ENCODE results near the gene ANXA9.

DNA sequence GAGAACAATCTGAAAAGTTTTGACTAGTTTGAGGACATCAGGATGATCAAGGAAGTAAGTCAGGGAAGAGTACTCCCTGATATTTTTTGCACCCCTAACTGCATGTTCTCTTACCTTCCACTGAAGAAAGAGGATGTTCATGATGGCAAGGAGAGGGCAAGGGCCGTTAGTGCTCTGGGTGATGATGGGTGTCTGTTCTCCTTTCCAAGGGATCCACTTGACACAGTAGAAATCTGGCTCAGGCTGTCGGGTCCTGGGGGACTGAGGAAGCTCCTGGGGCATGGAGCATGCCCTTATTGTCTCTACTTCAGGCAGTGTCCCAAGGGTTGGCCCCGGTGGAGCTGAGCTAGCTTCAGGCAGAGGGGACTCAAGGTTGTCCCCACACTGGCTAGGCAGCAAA, 20.0 kb downstream of the ANXA9 start:
- TF ChIP-seq, protein P1, sequence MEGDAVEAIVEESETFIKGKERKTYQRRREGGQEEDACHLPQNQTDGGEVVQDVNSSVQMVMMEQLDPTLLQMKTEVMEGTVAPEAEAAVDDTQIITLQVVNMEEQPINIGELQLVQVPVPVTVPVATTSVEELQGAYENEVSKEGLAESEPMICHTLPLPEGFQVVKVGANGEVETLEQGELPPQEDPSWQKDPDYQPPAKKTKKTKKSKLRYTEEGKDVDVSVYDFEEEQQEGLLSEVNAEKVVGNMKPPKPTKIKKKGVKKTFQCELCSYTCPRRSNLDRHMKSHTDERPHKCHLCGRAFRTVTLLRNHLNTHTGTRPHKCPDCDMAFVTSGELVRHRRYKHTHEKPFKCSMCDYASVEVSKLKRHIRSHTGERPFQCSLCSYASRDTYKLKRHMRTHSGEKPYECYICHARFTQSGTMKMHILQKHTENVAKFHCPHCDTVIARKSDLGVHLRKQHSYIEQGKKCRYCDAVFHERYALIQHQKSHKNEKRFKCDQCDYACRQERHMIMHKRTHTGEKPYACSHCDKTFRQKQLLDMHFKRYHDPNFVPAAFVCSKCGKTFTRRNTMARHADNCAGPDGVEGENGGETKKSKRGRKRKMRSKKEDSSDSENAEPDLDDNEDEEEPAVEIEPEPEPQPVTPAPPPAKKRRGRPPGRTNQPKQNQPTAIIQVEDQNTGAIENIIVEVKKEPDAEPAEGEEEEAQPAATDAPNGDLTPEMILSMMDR (conservative IDR thresholded peaks at IDR 0.05; ENCODE audit: low read depth, low read length) = no peak
- TF ChIP-seq EZH2 (IDR thresholded peaks at IDR 0.05; ENCODE audit: borderline replicate concordance, low read depth, low read length, poor library complexity, severe bottlenecking) = no peak

Data from A673 (cell line).